SK-N-SH treated with all-trans-retinoic acid at 6 μM for 48 hours (cell line): ENCODE data around the gene ULK1.

Experiments
- BACH2 ChIP-seq: fragments of 250-450 bp; sonication (Bioruptor Pico); IDR thresholded peaks from 2 replicates; pipeline ENCODE4 v1.9.0; 2021; ENCODE audit warnings: mild to moderate bottlenecking, borderline replicate concordance
- RARB ChIP-seq: fragments of 250-450 bp; sonication (Bioruptor Pico); IDR thresholded peaks from 2 replicates; pipeline ENCODE4 v1.8.0; 2021; ENCODE audit warnings: mild to moderate bottlenecking, moderate library complexity
- ZFP3 ChIP-seq: fragments of 250-450 bp; sonication (Bioruptor Pico); IDR thresholded peaks from 2 replicates; pipeline ENCODE4 v1.5.0; 2020; ENCODE audit warnings: mild to moderate bottlenecking, moderate library complexity
- ZNF565 ChIP-seq: fragments of 450-650 bp; formaldehyde crosslinking; conservative IDR thresholded peaks from 2 replicates; pipeline ENCODE4 v1.5.0; 2020; ENCODE audit warnings: low read depth, mild to moderate bottlenecking, moderate library complexity
- ZNF70 ChIP-seq: fragments of 450-650 bp; formaldehyde crosslinking; IDR thresholded peaks from 2 replicates; pipeline ENCODE4 v1.5.0; 2020; ENCODE audit warnings: mild to moderate bottlenecking, moderate library complexity
- TF ChIP-seq, protein P1 (sequence below): fragments of 250-450 bp; sonication (Bioruptor Pico); IDR thresholded peaks from 2 replicates; pipeline ENCODE4 v1.8.0; 2021; ENCODE audit warnings: low read depth, mild to moderate bottlenecking, moderate library complexity, borderline replicate concordance

DNA sequence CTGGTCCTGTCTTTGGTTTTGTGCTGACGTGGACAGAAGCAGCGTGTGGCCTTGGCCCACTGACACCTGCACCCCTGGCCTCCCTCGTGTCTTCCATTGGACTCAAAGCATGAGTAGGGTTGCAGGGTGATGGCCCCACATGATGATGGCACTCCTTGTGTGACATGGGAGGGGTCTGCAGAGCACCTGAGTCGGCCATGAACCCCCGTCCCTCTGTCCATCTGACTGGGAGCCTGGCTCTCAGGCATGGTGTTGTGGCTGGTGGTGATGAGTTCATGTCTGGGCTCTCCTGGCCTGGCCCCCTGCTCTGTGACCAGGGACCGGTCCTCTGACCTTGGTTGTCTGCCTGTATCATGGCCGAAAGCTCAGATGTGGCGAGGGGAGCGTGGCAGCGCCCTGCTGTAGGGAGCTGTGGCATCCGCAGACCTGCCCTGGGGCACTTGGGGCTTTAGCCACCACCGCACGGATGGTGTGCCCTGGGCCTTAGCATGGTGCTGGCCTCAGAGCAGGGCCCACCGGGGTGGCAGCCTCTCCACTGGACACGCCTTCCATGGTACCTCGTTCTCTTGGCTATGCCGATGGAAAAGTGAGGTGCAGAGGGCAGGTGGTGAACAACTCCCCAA lies 16.7 kb downstream of the ULK1 start:
- TF ChIP-seq, protein P1, sequence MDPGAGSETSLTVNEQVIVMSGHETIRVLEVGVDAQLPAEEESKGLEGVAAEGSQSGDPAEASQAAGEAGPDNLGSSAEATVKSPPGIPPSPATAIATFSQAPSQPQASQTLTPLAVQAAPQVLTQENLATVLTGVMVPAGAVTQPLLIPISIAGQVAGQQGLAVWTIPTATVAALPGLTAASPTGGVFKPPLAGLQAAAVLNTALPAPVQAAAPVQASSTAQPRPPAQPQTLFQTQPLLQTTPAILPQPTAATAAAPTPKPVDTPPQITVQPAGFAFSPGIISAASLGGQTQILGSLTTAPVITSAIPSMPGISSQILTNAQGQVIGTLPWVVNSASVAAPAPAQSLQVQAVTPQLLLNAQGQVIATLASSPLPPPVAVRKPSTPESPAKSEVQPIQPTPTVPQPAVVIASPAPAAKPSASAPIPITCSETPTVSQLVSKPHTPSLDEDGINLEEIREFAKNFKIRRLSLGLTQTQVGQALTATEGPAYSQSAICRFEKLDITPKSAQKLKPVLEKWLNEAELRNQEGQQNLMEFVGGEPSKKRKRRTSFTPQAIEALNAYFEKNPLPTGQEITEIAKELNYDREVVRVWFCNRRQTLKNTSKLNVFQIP (CRISPR knock-in tag) = no peak
- TF ChIP-seq RARB (CRISPR knock-in tag) = no peak
- no peak for TF ChIP-seq ZNF565
- TF ChIP-seq ZNF70 = no peak
- TF ChIP-seq BACH2 (CRISPR knock-in tag) = no peak
- no peak for TF ChIP-seq ZFP3 (CRISPR knock-in tag)
